GM11168 (cell line): Measurements from ENCODE around the gene OXER1.

Experiments
- in situ Hi-C: fragments of 300-500 bp; cut with MboI; formaldehyde crosslinking; loops from one replicate; pipeline ENCODE4 v1.12.0; 2022; ENCODE audit warnings: low sequenced_read_pairs; ENCODE audit not compliant: unreplicated experiment

Gene OXER1, protein sequence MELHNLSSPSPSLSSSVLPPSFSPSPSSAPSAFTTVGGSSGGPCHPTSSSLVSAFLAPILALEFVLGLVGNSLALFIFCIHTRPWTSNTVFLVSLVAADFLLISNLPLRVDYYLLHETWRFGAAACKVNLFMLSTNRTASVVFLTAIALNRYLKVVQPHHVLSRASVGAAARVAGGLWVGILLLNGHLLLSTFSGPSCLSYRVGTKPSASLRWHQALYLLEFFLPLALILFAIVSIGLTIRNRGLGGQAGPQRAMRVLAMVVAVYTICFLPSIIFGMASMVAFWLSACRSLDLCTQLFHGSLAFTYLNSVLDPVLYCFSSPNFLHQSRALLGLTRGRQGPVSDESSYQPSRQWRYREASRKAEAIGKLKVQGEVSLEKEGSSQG

DNA sequence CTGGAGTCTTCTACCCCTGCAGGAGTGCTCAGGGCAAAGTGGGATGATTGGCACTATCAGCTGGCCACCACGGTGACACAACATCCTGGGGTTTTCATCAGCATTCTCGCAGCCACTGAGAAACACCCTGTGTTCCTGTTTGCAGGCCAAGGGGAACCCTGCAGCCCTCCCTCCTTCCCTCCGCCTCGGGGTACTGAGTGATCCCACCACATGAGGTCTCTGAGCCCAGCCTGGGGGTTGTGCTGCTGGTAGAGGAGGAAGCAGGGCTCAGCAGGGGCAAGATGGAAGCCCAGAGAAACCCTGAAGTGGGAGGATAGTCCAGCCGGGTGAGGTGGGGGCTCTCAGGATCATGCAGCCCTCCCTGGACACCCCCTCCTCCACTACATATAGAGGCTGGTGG is at the start of gene OXER1:
TSS of gene OXER1 (minus strand) at position 40 of the 400 bp plus-strand sequence. CDS start 73 bp downstream, outside the sequence.
- in situ Hi-C loops: no loop called here

DNA sequence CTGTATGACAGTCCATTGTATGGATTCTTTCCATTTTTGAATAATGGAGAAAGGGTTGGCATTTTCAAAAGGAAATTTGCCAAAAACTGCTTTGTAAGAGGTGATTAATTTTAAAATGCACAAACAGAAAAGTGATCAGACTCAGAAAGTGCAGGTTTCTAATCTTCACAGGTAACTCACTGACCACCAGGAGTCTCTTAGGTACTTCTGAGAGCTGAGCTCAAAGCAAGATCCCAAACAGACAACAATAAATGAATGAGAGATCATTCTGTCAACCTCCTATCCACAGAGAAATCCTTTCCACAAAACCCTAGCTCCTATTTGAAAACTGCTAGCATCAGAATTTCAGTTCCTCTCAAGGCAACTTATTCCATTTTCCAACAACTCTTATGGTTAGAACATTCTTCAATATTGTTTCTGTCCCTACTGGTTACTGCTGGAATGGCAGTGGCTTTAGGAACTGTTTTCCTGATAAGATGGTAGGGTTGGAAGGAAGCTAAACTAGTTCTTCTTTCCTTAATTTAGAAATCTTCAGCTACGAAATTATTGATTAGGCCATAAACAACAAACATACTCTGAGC is 49.1 kb upstream of the OXER1 start:
- in situ Hi-C loops: no loop called here

DNA sequence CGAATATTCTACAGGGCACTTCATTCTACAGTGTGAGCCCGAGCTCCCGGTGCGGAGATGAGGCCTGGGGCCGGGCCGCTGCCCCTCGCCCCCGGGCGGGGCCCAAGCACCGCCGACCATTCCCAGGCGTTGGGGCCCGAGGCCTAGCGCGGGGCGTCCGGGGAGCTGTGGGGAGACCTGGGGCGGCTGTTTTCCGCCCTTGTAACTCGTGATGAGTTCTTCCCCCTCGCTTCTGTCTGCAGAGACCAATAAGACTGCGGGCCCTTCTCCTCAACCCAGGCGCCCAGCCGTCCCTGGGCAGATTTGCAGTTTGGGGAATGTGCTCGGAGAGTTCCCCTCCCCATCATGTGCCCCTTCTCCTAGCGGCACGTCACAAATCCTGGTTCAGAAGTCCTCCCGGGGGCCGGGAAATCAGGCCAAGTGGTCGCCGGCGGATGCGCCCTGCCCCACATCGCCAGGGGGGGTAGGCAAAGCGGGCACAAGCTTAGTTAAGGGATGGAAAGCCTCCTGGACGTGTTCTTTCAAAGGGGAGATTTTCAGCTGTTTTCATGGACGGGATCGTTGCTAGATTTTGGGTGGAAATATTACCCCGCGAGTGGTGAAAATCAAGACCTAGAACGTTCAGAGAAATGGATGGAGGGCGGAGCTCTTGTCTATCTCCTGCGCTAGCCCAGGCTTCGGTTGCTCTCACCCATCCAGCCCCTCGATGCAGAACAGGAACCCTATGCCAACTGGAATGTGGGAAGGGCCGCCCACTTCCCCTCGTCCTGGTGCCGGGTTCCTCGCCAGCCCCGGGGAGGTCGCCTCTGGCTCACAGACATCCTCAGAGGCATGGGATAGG is 47.3 kb upstream of the OXER1 start:
- in situ Hi-C loops: no loop called here

DNA sequence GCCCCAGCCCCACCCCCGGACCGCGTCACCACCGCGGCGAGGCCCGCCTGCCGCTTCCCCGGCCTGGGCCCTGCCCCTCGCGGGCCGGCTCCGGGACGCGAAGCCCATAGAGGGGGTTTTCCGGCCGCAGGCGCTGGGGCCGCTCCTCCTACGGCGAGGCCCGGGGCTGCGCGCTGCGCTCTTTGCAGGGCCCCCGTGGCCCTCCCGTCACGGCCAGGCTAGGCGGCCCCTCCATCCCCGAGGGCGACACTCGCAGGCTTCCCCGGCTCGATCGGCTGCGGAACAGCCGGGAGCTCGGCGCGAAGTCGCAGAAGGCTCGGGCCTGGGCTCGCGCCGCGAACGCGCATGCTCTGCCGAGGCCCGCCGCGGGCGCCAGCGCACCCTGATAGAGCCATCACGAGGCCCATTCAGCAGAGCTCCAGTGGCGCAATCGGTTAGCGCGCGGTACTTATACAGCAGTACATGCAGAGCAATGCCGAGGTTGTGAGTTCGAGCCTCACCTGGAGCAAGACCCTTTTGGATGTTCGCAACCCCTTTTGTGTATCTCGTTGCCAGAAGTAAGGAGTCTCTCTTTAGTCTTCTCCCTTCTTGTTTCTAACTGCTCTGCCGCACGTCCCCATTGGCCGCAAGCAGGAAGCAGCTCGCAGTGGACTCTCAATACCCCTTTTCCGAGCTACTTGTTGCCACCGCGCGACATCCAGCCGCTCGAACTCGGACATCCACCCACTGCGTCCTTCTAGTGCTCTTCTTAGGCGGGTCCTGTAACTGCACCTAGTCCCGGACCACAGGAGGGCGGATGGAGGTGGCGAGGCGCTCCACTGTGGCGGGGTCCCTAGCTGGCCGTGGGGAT is 46.4 kb upstream of the OXER1 start:
- in situ Hi-C loops: no loop called here

DNA sequence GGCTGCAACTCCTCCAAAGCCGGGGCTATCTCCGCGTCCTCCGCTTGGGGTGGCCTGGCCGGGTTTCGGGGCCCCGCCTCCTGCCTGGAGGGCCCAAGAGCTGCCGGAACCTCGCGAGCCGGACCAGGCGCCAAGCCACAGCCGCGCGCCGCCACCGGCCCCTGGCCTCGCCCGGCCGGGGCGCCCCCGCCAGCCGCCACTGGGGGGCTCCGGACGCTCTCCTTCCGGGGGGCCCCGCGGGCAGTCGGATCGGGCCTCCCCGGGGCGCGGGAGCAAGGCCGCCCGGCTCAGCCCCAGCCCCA is 45.8 kb upstream of the OXER1 start:
- in situ Hi-C loops: no loop called here

DNA sequence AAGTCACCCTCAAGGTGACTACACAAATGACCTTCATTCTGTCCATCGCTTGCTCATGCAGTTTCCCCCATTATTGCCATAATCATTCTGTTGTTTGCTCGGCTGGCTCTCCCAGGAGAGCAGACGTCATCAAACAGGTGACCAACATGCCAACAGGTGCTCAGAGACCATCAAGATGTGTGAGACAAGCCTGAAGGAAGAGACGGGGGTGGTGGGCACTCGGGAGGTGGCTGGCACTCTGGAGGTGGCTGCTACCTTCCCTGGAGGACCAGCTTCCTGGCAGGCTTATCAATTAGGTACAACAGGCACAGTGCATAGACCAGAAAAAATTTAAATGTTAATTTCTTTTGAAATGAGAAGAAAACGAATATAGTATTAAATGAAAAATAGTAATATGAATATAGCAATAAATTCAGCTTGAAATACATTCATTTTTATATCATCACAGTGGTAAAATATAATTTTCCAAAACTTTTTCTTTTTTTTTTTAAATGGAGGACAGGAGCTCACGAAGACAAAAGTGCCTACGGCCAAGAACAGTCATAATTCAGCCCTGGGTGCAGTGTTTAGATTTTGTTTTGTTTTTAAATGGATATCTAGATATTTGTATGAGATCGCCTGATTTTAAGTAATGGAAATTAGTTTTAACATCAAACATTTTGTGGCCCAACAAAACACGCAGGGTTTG is 45.3 kb upstream of the OXER1 start:
- in situ Hi-C loops: no loop called here

DNA sequence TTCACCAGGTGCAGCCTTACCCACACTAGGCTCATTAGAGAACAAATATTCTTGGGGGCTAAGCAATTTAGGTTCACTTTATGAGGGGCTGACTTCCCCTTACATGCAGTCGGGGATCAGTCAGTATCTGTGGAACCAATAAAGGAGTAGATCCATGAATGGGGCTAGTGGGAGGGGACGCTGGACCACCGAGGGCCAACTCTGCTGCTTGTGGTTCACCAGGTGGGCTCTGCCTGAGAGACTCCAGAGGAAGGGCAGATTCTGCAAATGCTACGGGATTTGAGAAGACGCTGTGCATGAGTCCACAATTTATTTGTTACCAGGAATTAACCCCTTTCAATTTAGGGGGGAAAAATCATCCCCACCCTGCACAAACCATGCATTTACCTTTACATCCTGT is 44.4 kb upstream of the OXER1 start:
- in situ Hi-C loops: no loop called here

DNA sequence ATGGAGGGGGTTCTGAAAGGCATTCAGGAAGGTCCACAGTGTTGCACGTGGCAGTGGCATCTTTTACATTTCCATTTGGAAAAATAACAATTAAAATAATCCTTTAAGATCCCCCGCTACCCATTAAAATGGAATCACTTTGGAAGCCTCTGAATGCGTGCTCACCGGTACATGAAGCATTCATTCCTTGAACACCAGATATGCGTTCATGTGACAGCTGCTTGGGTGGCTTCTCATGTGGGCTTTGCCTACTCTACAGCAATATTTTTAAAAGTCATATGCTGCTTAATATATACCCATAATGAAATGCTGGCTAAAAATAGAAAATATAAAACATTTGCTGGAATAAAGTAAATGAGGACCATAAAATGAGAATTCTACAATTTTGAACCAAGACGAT is 42.9 kb upstream of the OXER1 start:
- in situ Hi-C loops: no loop called here

DNA sequence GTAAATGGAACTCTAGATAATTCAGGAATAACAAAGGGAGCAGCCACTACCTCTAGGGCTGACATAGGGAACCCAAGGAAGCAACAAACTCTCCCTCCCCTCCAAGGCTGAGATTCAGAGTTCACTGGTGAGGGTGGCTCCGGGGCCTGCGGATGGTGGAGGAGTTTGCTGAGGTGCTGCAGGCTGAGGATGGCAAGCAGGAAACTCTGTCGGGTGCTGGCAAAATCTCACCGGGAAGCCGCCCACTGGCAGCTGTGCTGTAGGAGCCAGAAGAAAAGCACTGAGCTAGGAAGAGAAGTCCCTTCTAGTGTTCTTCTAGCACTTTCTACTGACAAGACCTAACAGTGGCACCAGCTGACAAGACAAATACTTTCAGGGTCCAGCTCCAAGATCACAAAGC is 41.0 kb upstream of the OXER1 start:
- in situ Hi-C loops: no loop called here

DNA sequence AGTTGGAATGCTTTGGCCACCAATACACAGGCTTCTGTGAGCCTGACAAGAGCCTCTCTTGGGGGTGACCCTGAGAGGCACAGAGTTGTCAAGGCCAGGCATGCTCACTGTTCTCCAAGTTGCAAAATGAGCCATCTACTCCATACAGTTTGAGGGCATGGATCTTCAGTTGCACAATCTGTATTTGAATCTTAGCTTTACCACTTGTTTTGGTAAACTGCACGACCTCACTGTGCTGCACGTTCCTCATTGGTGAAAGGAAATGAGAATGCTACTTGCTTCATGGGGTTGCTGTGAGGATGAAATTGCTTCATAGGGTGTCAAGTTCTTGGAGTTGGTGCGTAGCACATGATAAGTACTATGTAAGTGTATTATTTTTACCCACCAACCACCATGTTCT is 40.4 kb upstream of the OXER1 start:
- in situ Hi-C loops: no loop called here

DNA sequence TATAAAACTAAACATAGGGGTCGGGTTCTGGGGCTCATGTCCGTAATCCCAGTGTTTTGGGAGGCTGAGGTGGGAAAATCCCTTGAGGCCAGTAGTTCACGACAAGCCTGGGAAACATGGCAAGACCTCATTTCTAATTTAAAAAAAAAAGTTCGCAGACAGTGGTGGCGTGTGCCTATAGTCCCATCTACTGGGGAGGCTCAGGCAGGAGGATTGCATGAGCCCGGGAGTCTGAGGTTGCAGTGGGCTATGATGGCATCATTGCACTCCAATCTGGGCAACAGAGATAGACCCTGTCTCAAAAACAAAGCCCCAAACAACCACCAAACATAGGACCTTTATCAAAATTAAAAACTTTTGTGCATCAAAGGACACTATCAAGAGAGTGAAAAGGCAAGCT is 38.2 kb upstream of the OXER1 start:
- in situ Hi-C loops: no loop called here

DNA sequence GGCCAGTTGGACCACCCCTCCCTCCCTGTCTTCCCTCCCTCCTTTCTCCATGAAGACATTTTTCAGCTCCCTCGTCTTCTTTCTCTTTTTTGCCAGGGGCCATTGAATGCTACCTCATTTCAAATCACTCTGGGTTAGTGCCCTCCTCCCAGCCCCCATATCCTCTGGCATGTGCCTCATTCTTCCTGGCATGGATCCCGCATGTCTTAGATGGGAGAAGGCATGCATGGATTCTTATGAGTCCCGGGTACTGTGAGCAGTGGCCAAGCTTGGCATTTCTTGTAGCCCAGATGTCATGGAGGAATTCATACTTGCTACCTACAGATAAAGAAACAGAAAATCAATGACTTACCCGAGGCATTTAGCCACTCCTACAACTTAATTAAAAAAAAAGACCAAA is 37.4 kb upstream of the OXER1 start:
- in situ Hi-C loops: no loop called here

DNA sequence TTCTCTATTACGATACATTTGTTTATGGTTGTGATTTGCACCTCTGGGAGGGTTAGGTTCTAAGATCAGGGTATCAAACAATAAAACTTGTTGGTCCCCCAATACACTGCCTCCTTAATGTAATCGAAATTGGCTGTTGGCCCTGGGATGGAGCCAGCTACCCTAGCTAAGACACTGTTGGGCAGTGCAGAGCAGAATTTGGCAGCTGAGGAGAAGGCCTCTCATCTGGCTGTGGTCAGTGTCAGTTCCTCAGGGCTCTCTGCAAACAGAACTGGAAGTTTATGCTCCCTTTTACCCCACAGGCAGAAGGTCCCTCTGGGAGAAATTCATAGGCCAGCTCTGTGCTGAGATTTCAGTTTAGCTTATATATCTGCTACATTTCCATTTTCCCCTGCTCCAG is 37.0 kb upstream of the OXER1 start:
- in situ Hi-C loops: no loop called here

DNA sequence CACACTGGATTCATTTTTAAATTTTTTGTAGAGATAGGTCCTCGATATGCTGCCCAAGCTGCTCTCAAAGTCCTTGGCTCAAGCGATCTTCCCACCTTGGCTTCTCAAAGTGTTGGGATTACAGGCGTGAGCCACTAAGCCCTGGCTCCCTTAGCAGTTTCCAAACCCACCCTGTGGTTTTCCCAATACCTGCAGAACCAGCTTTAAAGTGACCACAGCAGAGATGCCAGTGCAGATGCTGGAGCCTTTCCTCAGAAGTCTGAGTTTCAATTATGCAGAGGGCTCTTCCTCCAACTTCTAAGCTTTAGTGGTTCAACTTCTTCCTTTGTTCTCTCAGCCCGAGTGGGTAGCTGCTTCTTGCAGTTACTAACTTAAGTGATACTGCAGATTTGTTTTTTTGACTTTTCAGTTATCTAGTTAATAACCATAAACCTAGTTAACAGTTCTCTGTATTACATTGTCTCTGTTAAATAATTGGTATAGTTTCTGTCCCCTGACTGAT is 36.6 kb upstream of the OXER1 start:
- in situ Hi-C loops: no loop called here

DNA sequence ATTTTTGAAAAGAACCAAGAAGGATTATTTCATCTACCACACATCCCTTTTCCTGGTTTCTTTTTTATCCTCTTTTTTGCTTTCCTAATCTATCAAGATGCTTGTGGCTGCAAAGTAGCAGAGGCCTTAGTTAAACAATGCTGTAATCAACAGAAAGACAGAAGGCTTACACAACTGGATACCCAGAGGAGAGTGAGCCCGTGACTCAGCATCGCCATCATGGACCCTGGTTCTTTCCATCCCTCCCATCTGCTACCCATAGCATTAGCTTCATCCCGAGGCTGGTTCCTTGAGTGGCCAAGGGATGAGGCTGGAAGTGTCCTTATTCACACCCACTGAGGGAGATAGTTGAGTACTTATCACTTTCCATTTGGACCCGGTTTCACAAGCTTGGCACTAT is 35.9 kb upstream of the OXER1 start:
- in situ Hi-C loops: no loop called here

DNA sequence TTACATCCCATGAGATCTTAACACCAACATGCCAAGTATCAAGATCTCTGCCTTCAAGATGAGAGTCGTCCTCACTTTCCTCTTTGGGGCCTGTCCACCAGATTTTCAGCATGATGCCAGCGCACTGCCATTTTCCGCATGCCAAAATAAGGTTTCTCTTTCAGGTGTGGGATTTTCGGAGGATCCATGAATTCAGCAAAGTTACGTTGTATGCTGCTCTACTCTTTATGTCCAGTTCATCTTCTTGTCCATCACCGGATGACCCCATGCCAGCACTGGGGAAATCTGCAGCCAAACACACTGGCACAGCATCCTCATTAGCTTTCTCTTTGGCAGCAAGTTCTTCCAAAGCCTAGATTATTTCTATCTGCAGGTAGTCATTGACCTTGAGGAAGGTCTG is 33.3 kb upstream of the OXER1 start:
- in situ Hi-C loops: no loop called here

DNA sequence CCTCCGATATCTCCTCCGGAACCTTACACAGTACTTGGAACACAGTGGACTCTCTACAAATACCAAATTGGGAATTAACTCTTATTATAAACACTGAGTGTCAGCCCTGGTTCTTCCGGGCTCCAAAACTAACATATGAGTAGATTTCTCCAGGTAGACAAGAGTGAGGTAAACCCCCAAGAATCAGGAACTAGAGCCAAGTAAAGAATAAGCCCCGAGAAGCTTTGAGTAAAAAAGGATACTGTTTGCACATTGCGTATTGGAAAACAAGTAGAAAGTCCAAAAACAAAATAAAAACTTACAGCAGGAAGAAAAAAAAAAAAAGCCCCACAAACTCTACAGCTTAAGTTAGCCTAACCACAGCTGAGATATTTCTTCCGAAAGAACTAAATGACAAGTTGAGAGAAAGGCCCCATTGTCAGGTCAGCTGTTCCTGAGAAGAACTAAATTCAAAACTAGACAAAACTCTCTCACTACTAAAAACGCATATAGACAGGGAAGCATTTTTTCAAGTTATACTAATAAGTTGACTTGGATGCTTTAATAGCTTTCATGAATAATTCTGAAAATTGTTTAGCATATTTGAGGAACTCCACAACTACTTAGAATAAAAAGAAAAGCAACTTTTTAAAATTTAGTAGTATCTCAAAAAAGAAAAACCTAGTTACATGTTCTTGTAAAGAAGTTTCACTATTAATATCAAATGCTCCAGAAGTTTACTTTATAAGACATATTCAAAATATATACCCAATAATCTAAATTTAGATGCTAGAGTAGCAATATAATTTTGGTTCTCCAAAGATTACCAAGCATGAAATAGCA is 32.7 kb upstream of the OXER1 start:
- in situ Hi-C loops: no loop called here

DNA sequence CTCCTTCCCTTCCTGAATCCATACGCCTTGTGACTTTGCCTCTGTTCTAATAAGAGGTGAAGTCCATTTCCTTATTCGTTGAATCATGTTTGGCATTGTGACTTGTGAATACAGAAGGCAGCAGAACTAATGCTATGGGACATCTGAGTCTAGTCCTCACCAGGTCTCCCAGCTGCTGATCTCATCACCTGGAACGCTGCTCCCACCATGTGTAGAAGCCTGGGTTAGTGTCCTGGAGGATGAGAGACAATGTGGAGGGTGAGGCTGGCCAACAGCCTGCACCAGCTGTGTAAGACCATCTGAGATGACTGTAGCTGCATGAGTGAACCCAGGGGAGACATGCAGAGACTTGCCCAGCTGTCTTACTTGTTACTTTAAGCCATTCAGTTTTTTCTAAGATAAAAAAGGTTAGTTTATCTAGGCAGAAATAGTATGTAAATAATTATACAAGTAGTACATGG is 31.9 kb upstream of the OXER1 start:
- in situ Hi-C loops: no loop called here

DNA sequence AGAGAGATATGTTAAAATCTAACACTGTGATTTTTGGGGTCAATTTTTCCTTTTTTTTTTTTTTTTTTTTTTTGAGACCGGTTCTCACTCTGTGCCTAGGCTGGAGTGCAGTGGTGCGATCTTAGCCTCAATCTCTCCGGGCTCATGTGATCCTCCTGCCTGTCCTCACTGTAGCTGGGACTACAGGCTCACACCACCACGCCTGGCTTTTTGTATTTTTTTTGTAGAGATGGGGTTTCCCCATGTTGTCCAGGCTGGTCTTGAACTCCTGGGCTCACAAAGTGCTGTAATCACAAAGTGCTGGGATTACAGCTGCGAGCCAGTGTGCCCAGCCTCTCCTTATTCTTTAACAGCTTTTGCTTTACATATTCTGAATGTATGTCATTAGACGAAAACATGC is 31.3 kb upstream of the OXER1 start:
- in situ Hi-C loops: no loop called here
